A673 (cell line): ENCODE measurements around the gene CD4. TPM values are rescaled to one million over a fixed set of nuclear protein-coding genes. Genes with fewer than 3 reads are reported as not detected.

Experiments used
- BruUV-seq: library from RNA; stranded (reverse); fragments of 400-500 nt; replicated peaks from 2 replicates; lab custom pipeline; 2021; lab: Mats Ljungman, UMichigan
- CTCF ChIA-PET: fragments of 300-600 bp; sonication (Branson Sonifier 250); formaldehyde crosslinking; loops from one replicate; lab custom pipeline; 2022; ENCODE audit warnings: antibody characterized with exemption; lab: Charles Lee
- POLR2A ChIA-PET: fragments of 300-600 bp; sonication (Branson Sonifier 250); formaldehyde crosslinking; loops from one replicate; lab custom pipeline; 2022; ENCODE audit warnings: antibody characterized with exemption; ENCODE audit not compliant: low non-redundant PET; lab: Charles Lee
- DNase-seq: peaks from one replicate; pipeline ENCODE4 v3.0.0-alpha.2; 2015; ENCODE audit warnings: low spot score
- H3K27ac ChIP-seq: fragments of 200-600 bp; sonication (generic); 2 replicates; pipeline ENCODE4 v1.5.1; 2016; ENCODE audit warnings: mixed run types, low read depth, mild to moderate bottlenecking, mixed read lengths, antibody characterized with exemption, low read length; ENCODE audit not compliant: poor library complexity, severe bottlenecking
- H3K27me3 ChIP-seq: fragments of 200-600 bp; sonication (generic); replicated peaks from 2 replicates; pipeline ENCODE4 v1.6.1; 2017; ENCODE audit warnings: mixed run types, low read depth, mild to moderate bottlenecking, mixed read lengths, antibody characterized with exemption, low read length; ENCODE audit not compliant: insufficient read depth, poor library complexity
- H3K36me3 ChIP-seq: fragments of 200-600 bp; sonication (generic); 2 replicates; pipeline ENCODE4 v1.6.1; 2016; ENCODE audit warnings: mixed run types, mild to moderate bottlenecking, mixed read lengths, antibody characterized with exemption, low read length; ENCODE audit not compliant: insufficient read depth, poor library complexity, severe bottlenecking
- H3K4me1 ChIP-seq: fragments of 200-600 bp; sonication (generic); 2 replicates; pipeline ENCODE4 v1.6.1; 2017; ENCODE audit warnings: mixed run types, mild to moderate bottlenecking, mixed read lengths, antibody characterized with exemption, low read length; ENCODE audit not compliant: insufficient read depth, poor library complexity, severe bottlenecking
- H3K4me3 ChIP-seq: fragments of 200-600 bp; sonication (generic); 2 replicates; pipeline ENCODE4 v1.5.1; 2016; ENCODE audit warnings: low read depth, mixed run types, mild to moderate bottlenecking, mixed read lengths, low read length; ENCODE audit not compliant: poor library complexity, severe bottlenecking
- H3K9me3 ChIP-seq: fragments of 200-600 bp; sonication (generic); 2 replicates; pipeline ENCODE4 v1.6.1; 2016; ENCODE audit warnings: mixed run types, low read depth, mild to moderate bottlenecking, mixed read lengths, antibody characterized with exemption, low read length; ENCODE audit not compliant: poor library complexity, severe bottlenecking
- CTCF ChIP-seq: fragments of 300-800, 200-600 bp; sonication (generic); conservative IDR thresholded peaks from 2 replicates; pipeline ENCODE4 v1.5.1; 2017; ENCODE audit warnings: low read depth, mild to moderate bottlenecking, antibody characterized with exemption, low read length, moderate library complexity, mixed read lengths
- EZH2 ChIP-seq: fragments of 200-600 bp; sonication (generic); IDR thresholded peaks from 2 replicates; pipeline ENCODE4 v1.6.1; 2017; ENCODE audit warnings: borderline replicate concordance, low read depth, mild to moderate bottlenecking, mixed read lengths, antibody characterized with exemption, low read length; ENCODE audit not compliant: poor library complexity, severe bottlenecking
- intact Hi-C: fragments of 100-400 bp; cut with micrococcal nuclease; formaldehyde crosslinking; loops from one replicate; pipeline ENCODE4 v1.10.0; 2022; ENCODE audit not compliant: unreplicated experiment
- total RNA-seq: library from RNA; stranded (reverse); gene quantifications from 2 replicates; pipeline ENCODE4 v1.2.3, GENCODE V29; 2021

CD4 gene
- total RNA-seq, 1 experiment from 2014 or later = not detected

DNA sequence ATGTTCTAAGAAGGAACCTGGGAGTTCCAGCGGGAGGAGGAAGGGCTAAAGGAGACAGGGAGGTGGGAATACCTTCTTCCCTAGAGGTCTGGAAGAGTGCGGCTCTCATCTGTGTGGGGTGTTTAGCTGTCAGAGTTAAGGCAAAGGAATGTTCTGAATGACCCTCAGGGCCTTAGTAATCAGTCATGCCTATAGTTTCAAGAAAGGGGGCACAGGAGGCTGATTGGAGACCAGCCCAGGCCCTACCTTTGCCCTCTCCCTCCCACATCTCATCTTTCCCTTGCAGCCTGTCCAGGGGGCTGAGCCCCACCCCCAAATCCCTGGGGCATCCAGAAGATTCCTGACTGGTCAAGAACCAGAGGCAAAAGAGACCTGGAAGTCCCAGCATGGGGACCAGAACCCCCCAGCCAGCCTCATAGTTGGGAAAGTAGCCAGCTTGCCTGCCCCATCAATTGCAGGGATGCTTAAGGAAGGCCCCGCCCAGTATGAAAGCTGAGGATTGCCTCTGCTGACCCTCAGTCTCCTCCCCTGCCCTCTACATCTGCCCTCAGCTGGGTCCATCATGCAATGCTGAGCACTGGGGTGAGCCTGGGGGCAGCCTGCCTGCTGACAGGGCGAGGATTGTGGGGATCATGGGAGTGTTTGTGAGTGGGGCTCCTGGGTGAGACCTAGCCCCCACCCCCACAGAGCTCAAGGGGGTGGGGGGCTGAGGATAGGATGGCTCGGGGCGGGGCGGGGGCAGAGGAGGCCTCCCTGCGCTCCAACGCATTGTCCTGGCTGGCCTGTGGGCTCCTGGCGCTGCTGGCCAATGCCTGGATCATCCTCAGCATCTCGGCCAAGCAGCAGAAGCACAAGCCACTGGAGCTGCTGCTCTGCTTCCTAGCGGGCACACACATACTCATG, 34.1 kb downstream of the CD4 start:
- Histone ChIP-seq H3K4me1 (peaks cover 37% of the 10 kb centered on the region), H3K4me3 (no peak overlapping the region), H3K27ac (no peak overlapping the region), H3K27me3 (no peaks in the 10 kb centered on the region), H3K9me3 (no peaks in the 10 kb centered on the region), H3K36me3 (no peaks in the 10 kb centered on the region)
- no TSS peak for BruUV-seq
- no peak for TF ChIP-seq CTCF
- no peak for TF ChIP-seq EZH2
- CTCF ChIA-PET = interaction anchor here (0.6 kb wide), 1 partner anchor 30 kb away, joined by 4 read pairs; no protein-coding TSS in a partner anchor
- POLR2A ChIA-PET = no interaction called here
- DNase-seq = no peak
- intact Hi-C loops = no loop called here

DNA sequence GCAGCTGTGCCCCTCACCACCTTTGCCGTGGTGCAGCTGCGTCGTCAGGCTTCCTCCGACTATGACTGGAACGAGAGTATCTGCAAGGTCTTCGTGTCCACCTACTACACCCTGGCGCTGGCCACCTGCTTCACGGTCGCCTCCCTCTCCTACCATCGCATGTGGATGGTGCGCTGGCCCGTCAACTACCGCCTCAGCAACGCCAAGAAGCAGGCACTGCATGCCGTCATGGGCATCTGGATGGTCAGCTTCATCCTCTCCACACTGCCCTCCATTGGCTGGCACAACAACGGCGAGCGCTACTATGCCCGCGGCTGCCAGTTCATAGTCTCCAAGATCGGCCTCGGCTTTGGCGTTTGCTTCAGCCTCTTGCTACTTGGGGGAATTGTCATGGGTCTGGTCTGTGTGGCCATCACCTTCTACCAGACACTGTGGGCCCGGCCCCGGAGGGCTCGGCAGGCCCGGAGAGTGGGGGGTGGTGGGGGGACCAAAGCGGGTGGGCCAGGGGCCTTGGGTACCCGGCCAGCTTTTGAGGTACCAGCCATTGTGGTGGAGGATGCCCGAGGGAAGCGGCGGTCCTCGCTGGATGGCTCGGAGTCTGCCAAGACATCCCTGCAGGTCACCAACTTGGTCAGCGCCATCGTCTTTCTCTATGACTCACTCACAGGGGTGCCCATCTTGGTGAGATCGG, 34.9 kb downstream of the CD4 start:
- H3K27me3 ChIP-seq = no peaks in the 10 kb centered on the region
- no peak for DNase-seq
- ChIA-PET POLR2A (no interaction called here), CTCF (interaction anchor here (0.6 to 1.0 kb wide), 3 partner anchors 30 to 71 kb away, joined by 3 to 6 read pairs (median 4); partner anchors contain the start of gene MLF2)
- TF ChIP-seq CTCF (no peak), EZH2 (no peak)
- intact Hi-C loops = no loop called here
- H3K4me1 ChIP-seq = peaks cover 37% of the 10 kb centered on the region
- no peaks in the 10 kb centered on the region for H3K36me3 ChIP-seq
- H3K27ac ChIP-seq = no peak overlapping the region
- H3K4me3 ChIP-seq = no peak overlapping the region
- no TSS peak for BruUV-seq
- H3K9me3 ChIP-seq = no peaks in the 10 kb centered on the region

DNA sequence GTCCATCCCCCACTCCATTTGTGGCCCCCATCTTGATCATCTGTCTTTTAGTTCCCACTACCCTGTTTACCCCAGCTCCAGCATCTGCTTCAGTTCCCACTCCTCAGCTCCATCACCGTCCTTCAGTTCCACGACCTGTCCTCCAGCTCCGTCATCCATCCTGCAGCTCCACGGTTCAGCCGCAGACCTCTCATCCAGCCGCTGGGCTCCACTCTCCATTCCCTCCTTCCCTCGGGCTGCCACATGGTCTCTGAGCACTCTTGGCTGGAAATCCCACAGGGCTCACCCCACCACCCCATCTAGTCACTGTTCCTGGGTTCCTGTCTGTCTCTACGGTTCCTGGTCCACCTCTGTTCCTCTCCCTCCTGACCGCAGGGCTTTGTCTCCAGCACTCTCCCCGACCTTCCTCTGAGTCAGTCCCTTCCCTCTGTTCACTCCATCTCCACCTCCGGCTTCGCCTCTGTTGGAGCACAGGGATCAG, 35.6 kb downstream of the CD4 start:
- H3K4me1 ChIP-seq = peaks cover 37% of the 10 kb centered on the region
- no peak overlapping the region for H3K4me3 ChIP-seq
- DNase-seq = no peak
- no peak overlapping the region for H3K27ac ChIP-seq
- H3K9me3 ChIP-seq = no peaks in the 10 kb centered on the region
- POLR2A ChIA-PET = no interaction called here
- H3K36me3 ChIP-seq = no peaks in the 10 kb centered on the region
- BruUV-seq = no TSS peak
- intact Hi-C loops = loop anchor here (1.0 to 5.0 kb wide), 3 partner anchors 58 to 208 kb away; partner anchors contain the start of genes MLF2 and PTMS
- H3K27me3 ChIP-seq = no peaks in the 10 kb centered on the region
- TF ChIP-seq CTCF (no peak), EZH2 (no peak)
- CTCF ChIA-PET = interaction anchor here (0.6 to 1.0 kb wide), 3 partner anchors 44 to 71 kb away, joined by 3 to 6 read pairs (median 3); partner anchors contain the start of gene MLF2
